K562 (cell line): ENCODE measurements around the gene GOT1. TPM values are rescaled to one million over a fixed set of nuclear protein-coding genes. Genes with fewer than 3 reads are reported as not detected.

Experiments
- CEBPB ChIP-seq: fragments of 450-650 bp; IDR thresholded peaks from 2 replicates; pipeline ENCODE4 v1.6.1; 2016; ENCODE audit warnings: missing genetic modification characterization, missing compliant biosample characterization
- DDX20 ChIP-seq: fragments of 450-650 bp; IDR thresholded peaks from 2 replicates; pipeline ENCODE4 v1.6.1; 2016; ENCODE audit warnings: missing genetic modification characterization, low read depth, mild to moderate bottlenecking, missing compliant biosample characterization, moderate library complexity
- DPF2 ChIP-seq: fragments of 450-650 bp; IDR thresholded peaks from 2 replicates; pipeline ENCODE4 v1.6.1; 2016
- EZH2 ChIP-seq: IDR thresholded peaks from 2 replicates; pipeline ENCODE4 v1.6.1; 2012; ENCODE audit warnings: low read depth, mild to moderate bottlenecking, inconsistent platforms, low read length, borderline replicate concordance
- FIP1L1 ChIP-seq: fragments of 200-400 bp; formaldehyde crosslinking; IDR thresholded peaks from 2 replicates; pipeline ENCODE4 v1.6.1; 2018; ENCODE audit warnings: mild to moderate bottlenecking, low read depth, low read length; ENCODE audit not compliant: poor library complexity, severe bottlenecking
- MTA1 ChIP-seq: fragments of 450-650 bp; IDR thresholded peaks from 2 replicates; pipeline ENCODE4 v1.6.1; 2017; ENCODE audit warnings: borderline replicate concordance
- MTF1 ChIP-seq: fragments of 250-450 bp; sonication (Bioruptor Pico); IDR thresholded peaks from 2 replicates; pipeline ENCODE4 v1.9.0; 2021; ENCODE audit warnings: moderate library complexity, mild to moderate bottlenecking, inconsistent platforms, borderline replicate concordance
- POLR2A ChIP-seq: fragments of 450-650 bp; conservative IDR thresholded peaks from 2 replicates; pipeline ENCODE4 v1.6.1; 2016
- RBM22 ChIP-seq: fragments of 200-400 bp; formaldehyde crosslinking; IDR thresholded peaks from 2 replicates; pipeline ENCODE4 v1.6.1; 2018; ENCODE audit warnings: low read length, low read depth; ENCODE audit not compliant: poor library complexity, severe bottlenecking
- RFX7 ChIP-seq: fragments of 250-450 bp; sonication (Bioruptor Pico); IDR thresholded peaks from 2 replicates; pipeline ENCODE4 v1.5.1; 2021; ENCODE audit warnings: mild to moderate bottlenecking
- SP1 ChIP-seq: sonication (generic); formaldehyde crosslinking; IDR thresholded peaks from 2 replicates; pipeline ENCODE4 v1.8.1; 2022; ENCODE audit warnings: mild to moderate bottlenecking, missing genetic modification reagents
- STAT5A ChIP-seq: IDR thresholded peaks from 2 replicates; pipeline ENCODE4 v1.6.1; 2012; ENCODE audit warnings: low read length, inconsistent platforms, borderline replicate concordance
- ZNF12 ChIP-seq: sonication (generic); formaldehyde crosslinking; IDR thresholded peaks from 2 replicates; pipeline ENCODE4 v1.4.0; 2020; ENCODE audit warnings: mild to moderate bottlenecking, missing genetic modification reagents
- ZNF174 ChIP-seq: fragments of 250-450 bp; sonication (Bioruptor Pico); IDR thresholded peaks from 2 replicates; pipeline ENCODE4 v1.4.0; 2020; ENCODE audit warnings: mild to moderate bottlenecking
- ZNF239 ChIP-seq: fragments of 250-450 bp; sonication (Bioruptor Pico); IDR thresholded peaks from 2 replicates; pipeline ENCODE4 v1.4.0; 2020; ENCODE audit warnings: mild to moderate bottlenecking
- ZNF282 ChIP-seq: sonication (generic); formaldehyde crosslinking; IDR thresholded peaks from 2 replicates; pipeline ENCODE4 v1.8.1; 2023; ENCODE audit warnings: missing genetic modification reagents
- polyA plus RNA-seq, 8 experiments: library from polyadenylated mRNA; depleted of rRNA in 4 of 8; stranded (reverse) in 5 of 8; unstranded in 3 of 8; fragments of >200 nt; fragmentation: Nextera tagmentation in 2 of 8; fragmentation: Illumina TruSeq in 1 of 8; extraction: Ambion mirVana in 2 of 8; extraction: Trizol in 1 of 8; gene quantifications; 2 replicates each; pipeline versions ENCODE4 v1.2.1 to v1.2.3, GENCODE V29; 2011 to 2014; ENCODE audit warnings: inconsistent platforms in 1 of 8, missing spikeins in 1 of 8
- total RNA-seq, 7 experiments: library from RNA; depleted of rRNA in 6 of 7; stranded (reverse); fragments of >200 nt in 6 of 7; fragmentation: Illumina TruSeq in 2 of 7; extraction: Trizol in 2 of 7; gene quantifications; 2 replicates each; pipeline versions ENCODE4 v1.2.1 to v1.2.3, GENCODE V29; 2011 to 2021; ENCODE audit warnings: low replicate concordance in 1 of 7
- TF ChIP-seq, protein P1 (sequence below): fragments of 250-450 bp; sonication (Bioruptor Pico); IDR thresholded peaks from 2 replicates; pipeline ENCODE4 v1.4.0; 2020; ENCODE audit warnings: mild to moderate bottlenecking, moderate library complexity
- TF ChIP-seq, protein P2 (sequence below): fragments of 250-450 bp; sonication (Bioruptor Pico); IDR thresholded peaks from 2 replicates; pipeline ENCODE4 v1.8.0; 2021; ENCODE audit warnings: moderate library complexity, mild to moderate bottlenecking, inconsistent platforms
- TF ChIP-seq, protein P3 (sequence below): fragments of 250-450 bp; sonication (Bioruptor Pico); IDR thresholded peaks from 2 replicates; pipeline ENCODE4 v1.8.0; 2022; ENCODE audit warnings: inconsistent platforms, mild to moderate bottlenecking, moderate library complexity, borderline replicate concordance
- TF ChIP-seq, protein P4 (sequence below): fragments of 450-650 bp; IDR thresholded peaks from 2 replicates; pipeline ENCODE4 v1.6.1; 2016; ENCODE audit warnings: missing biosample characterization, missing genetic modification characterization
- TF ChIP-seq, protein P5 (sequence below): fragments of 250-450 bp; sonication (Bioruptor Pico); IDR thresholded peaks from 2 replicates; pipeline ENCODE4 v1.5.0; 2021; ENCODE audit warnings: mild to moderate bottlenecking, borderline replicate concordance

Gene GOT1
- total and polyA plus RNA-seq, 9 of the 15 experiments (the other 6 are each of a cell fraction or from before 2014, with no cell fraction given) = 55.7 to 166 (median 75.4) TPM

DNA sequence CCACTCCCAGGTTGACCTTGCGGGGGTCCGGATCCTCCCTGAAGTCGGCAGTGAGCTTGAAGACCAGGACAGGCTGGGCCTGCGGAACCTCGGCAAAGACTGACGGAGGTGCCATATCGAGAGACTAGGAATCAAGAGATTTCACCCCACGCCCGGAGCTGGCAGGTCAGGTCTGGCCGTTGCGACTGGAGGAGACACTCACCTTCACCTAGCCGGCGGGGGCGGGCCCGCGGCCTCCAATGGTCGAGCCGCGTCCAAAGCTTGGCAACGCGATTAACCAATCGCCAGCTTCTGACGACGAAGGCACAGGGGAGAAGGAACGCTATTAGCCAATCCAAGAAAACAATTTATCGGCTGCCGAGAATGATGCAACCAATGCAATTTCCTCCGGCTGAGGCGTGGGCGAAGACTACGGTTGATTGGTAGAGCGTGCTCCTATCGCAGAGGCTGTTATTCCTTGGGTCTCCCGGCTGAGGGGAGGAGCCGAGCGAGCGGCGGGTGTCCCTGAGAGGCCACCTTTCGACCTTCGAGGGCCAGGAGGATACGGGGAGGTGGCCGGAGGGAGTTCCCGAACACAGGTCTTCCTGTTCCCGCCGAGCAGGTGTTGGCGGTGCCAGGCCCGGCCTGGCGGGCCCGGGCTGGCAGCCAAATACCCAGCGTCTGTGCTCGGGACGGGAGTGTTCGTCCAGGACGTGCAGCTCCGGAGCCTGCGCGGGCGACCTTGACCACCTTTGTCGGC, at the start of gene GOT1 (continued):
- TF ChIP-seq, protein P1, sequence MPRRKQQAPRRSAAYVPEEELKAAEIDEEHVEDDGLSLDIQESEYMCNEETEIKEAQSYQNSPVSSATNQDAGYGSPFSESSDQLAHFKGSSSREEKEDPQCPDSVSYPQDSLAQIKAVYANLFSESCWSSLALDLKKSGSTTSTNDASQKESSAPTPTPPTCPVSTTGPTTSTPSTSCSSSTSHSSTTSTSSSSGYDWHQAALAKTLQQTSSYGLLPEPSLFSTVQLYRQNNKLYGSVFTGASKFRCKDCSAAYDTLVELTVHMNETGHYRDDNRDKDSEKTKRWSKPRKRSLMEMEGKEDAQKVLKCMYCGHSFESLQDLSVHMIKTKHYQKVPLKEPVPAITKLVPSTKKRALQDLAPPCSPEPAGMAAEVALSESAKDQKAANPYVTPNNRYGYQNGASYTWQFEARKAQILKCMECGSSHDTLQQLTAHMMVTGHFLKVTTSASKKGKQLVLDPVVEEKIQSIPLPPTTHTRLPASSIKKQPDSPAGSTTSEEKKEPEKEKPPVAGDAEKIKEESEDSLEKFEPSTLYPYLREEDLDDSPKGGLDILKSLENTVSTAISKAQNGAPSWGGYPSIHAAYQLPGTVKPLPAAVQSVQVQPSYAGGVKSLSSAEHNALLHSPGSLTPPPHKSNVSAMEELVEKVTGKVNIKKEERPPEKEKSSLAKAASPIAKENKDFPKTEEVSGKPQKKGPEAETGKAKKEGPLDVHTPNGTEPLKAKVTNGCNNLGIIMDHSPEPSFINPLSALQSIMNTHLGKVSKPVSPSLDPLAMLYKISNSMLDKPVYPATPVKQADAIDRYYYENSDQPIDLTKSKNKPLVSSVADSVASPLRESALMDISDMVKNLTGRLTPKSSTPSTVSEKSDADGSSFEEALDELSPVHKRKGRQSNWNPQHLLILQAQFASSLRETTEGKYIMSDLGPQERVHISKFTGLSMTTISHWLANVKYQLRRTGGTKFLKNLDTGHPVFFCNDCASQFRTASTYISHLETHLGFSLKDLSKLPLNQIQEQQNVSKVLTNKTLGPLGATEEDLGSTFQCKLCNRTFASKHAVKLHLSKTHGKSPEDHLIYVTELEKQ (CRISPR knock-in tag) = no peak
- TF ChIP-seq, protein P2, sequence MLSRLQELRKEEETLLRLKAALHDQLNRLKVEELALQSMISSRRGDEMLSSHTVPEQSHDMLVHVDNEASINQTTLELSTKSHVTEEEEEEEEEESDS (CRISPR knock-in tag) = no peak
- no peak for TF ChIP-seq MTF1 (CRISPR knock-in tag)
- TF ChIP-seq RFX7 (CRISPR knock-in tag) = no peak
- peak; percentile 50 for TF ChIP-seq FIP1L1
- no peak for TF ChIP-seq EZH2
- TF ChIP-seq, protein P3, sequence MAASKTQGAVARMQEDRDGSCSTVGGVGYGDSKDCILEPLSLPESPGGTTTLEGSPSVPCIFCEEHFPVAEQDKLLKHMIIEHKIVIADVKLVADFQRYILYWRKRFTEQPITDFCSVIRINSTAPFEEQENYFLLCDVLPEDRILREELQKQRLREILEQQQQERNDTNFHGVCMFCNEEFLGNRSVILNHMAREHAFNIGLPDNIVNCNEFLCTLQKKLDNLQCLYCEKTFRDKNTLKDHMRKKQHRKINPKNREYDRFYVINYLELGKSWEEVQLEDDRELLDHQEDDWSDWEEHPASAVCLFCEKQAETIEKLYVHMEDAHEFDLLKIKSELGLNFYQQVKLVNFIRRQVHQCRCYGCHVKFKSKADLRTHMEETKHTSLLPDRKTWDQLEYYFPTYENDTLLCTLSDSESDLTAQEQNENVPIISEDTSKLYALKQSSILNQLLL = no peak
- no peak for TF ChIP-seq RBM22
- TF ChIP-seq DPF2 = no peak
- no peak for TF ChIP-seq DDX20 (tag)
- peak; percentile 76; the same call in 1 of the 2 replicates for TF ChIP-seq SP1 (CRISPR knock-in tag)
- TF ChIP-seq ZNF12 = no peak
- TF ChIP-seq, protein P4, sequence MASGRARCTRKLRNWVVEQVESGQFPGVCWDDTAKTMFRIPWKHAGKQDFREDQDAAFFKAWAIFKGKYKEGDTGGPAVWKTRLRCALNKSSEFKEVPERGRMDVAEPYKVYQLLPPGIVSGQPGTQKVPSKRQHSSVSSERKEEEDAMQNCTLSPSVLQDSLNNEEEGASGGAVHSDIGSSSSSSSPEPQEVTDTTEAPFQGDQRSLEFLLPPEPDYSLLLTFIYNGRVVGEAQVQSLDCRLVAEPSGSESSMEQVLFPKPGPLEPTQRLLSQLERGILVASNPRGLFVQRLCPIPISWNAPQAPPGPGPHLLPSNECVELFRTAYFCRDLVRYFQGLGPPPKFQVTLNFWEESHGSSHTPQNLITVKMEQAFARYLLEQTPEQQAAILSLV (tag) = peak; percentile 87
- TF ChIP-seq ZNF282 (CRISPR knock-in tag) = no peak
- TF ChIP-seq, protein P5, sequence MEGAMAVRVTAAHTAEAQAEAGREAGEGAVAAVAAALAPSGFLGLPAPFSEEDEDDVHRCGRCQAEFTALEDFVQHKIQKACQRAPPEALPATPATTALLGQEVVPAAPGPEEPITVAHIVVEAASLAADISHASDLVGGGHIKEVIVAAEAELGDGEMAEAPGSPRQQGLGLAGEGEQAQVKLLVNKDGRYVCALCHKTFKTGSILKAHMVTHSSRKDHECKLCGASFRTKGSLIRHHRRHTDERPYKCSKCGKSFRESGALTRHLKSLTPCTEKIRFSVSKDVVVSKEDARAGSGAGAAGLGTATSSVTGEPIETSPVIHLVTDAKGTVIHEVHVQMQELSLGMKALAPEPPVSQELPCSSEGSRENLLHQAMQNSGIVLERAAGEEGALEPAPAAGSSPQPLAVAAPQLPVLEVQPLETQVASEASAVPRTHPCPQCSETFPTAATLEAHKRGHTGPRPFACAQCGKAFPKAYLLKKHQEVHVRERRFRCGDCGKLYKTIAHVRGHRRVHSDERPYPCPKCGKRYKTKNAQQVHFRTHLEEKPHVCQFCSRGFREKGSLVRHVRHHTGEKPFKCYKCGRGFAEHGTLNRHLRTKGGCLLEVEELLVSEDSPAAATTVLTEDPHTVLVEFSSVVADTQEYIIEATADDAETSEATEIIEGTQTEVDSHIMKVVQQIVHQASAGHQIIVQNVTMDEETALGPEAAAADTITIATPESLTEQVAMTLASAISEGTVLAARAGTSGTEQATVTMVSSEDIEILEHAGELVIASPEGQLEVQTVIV (CRISPR knock-in tag) = no peak
- no peak for TF ChIP-seq ZNF239
- TF ChIP-seq ZNF174 (CRISPR knock-in tag) = no peak
- TF ChIP-seq STAT5A = no peak
- peak; percentile 99 for TF ChIP-seq CEBPB
- peak; percentile 91 for TF ChIP-seq POLR2A
- TF ChIP-seq MTA1 = no peak
